Activated B cell treated with CpG ODN at 0.5 μM for 24 hours (primary cell): ENCODE measurements around the gene TDP2. TPM values are rescaled to one million over a fixed set of nuclear protein-coding genes. Genes with fewer than 3 reads are reported as not detected.
A peak's percentile ranks its signal among the peaks of the same experiment; 100 is the strongest.
"Not testable (repeated sequence)": the region's sequence is repeated elsewhere in the genome, so short reads cannot be mapped to it uniquely, and the experiment has no call there.

Experiments
- ATAC-seq: fragments of 200-7000 bp; cut with Tn5 transposase; one replicate; pipeline ENCODE4 v1.10.0; 2021; ENCODE audit warnings: low read depth, mild to moderate bottlenecking, moderate library complexity
- CTCF ChIA-PET: fragments of 350-600 bp; sonication (Branson Sonifier 250); formaldehyde crosslinking; loops from one replicate; lab custom pipeline; 2021; ENCODE audit warnings: antibody characterized with exemption; lab: Charles Lee
- POLR2A ChIA-PET: fragments of 350-600 bp; sonication (Branson Sonifier 250); formaldehyde crosslinking; loops from one replicate; lab custom pipeline; 2021; ENCODE audit warnings: antibody characterized with exemption; lab: Charles Lee
- DNase-seq: peaks from one replicate; pipeline ENCODE4 v3.0.0; 2022
- H3K27ac Mint-ChIP-seq: one replicate; pipeline ENCODE4 v1.8.0; 2020; ENCODE audit warnings: mixed read lengths
- H3K27me3 Mint-ChIP-seq: one replicate; pipeline ENCODE4 v1.8.0; 2021; ENCODE audit warnings: mixed read lengths
- H3K36me3 Mint-ChIP-seq: one replicate; pipeline ENCODE4 v1.8.0; 2021; ENCODE audit warnings: low read depth, mixed read lengths
- H3K4me1 Mint-ChIP-seq: one replicate; pipeline ENCODE4 v1.8.0; 2021; ENCODE audit warnings: mixed read lengths
- H3K4me3 Mint-ChIP-seq: one replicate; pipeline ENCODE4 v1.8.0; 2020; ENCODE audit warnings: mild to moderate bottlenecking, mixed read lengths
- H3K9me3 Mint-ChIP-seq: one replicate; pipeline ENCODE4 v1.8.0; 2020; ENCODE audit warnings: mixed read lengths
- CTCF ChIP-seq: fragments of 200-600 bp; IDR thresholded peaks from one replicate; pipeline ENCODE4 v1.8.0; 2022; ENCODE audit warnings: antibody characterized with exemption, mild to moderate bottlenecking
- intact Hi-C: fragments of 100-400 bp; cut with micrococcal nuclease; formaldehyde crosslinking; loops from one replicate; pipeline ENCODE4 v1.15.1; 2024
- total RNA-seq: library from RNA; stranded (reverse); gene quantifications from 2 replicates; pipeline ENCODE4 v1.2.3, GENCODE V29; 2022

Gene TDP2
- total RNA-seq, 1 donor from 2014 or later: 51.1 TPM

GRCh38 chr6:24648276-24648675 lies 18.4 kb downstream of the TDP2 start:
- CTCF ChIA-PET: interaction anchor here (1.5 kb wide), 1 partner anchor 69 kb away, joined by 3 read pairs; no protein-coding TSS in a partner anchor
- Mint-ChIP-seq H3K27ac (peak overlapping the region; percentile 25), H3K36me3 (peaks cover 34% of the 10 kb centered on the region), H3K27me3 (no peaks in the 10 kb centered on the region), H3K4me1 (peaks cover 30% of the 10 kb centered on the region), H3K9me3 (no peaks in the 10 kb centered on the region), H3K4me3 (no peak overlapping the region)
- DNase-seq (no peak), ATAC-seq (no peak)
- no peak for TF ChIP-seq CTCF
- intact Hi-C loops: loop anchor here (5.0 kb wide), 1 partner anchor 126 kb away; no protein-coding TSS in a partner anchor
- POLR2A ChIA-PET: interaction anchor here (1.2 kb wide), 1 partner anchor 17 kb away, joined by 3 read pairs; no protein-coding TSS in a partner anchor

GRCh38 chr6:24646771-24647170 lies 19.9 kb downstream of the TDP2 start:
- peak overlapping the region; percentile 89 for H3K4me3 Mint-ChIP-seq
- TF ChIP-seq CTCF: no peak
- intact Hi-C loops: loop anchor here (1.0 to 5.0 kb wide), 6 partner anchors 20 to 152 kb away; partner anchors contain the start of genes ALDH5A1, GMNN and TDP2
- H3K36me3 Mint-ChIP-seq: peaks cover 20% of the 10 kb centered on the region
- DNase-seq (no peak), ATAC-seq (no peak)
- H3K9me3 Mint-ChIP-seq: no peaks in the 10 kb centered on the region
- H3K27ac Mint-ChIP-seq: peak overlapping the region; percentile 91
- POLR2A ChIA-PET: interaction anchor here (0.5 to 2.1 kb wide), 3 partner anchors 19 to 79 kb away, joined by 3 to 25 read pairs (median 8); partner anchors contain the start of genes ACOT13 and TDP2
- CTCF ChIA-PET: interaction anchor here (1.7 to 1.8 kb wide), 2 partner anchors 63 to 65 kb away, joined by 6 read pairs; no protein-coding TSS in a partner anchor
- H3K27me3 Mint-ChIP-seq: no peaks in the 10 kb centered on the region
- H3K4me1 Mint-ChIP-seq: peaks cover 28% of the 10 kb centered on the region

GRCh38 chr6:24644377-24644776 lies 22.3 kb downstream of the TDP2 start:
- ChIA-PET CTCF (no interaction called here), POLR2A (interaction anchor here (0.7 kb wide), 1 partner anchor 192 kb away, joined by 4 read pairs; no protein-coding TSS in a partner anchor)
- Mint-ChIP-seq H3K27me3 (peaks cover 2% of the 10 kb centered on the region), H3K9me3 (no peaks in the 10 kb centered on the region), H3K27ac (no peak overlapping the region), H3K4me1 (peaks cover 15% of the 10 kb centered on the region), H3K4me3 (no peak overlapping the region), H3K36me3 (peaks cover 2% of the 10 kb centered on the region)
- DNase-seq (no peak), ATAC-seq (no peak)
- TF ChIP-seq CTCF: no peak
- intact Hi-C loops: no loop called here

DNA sequence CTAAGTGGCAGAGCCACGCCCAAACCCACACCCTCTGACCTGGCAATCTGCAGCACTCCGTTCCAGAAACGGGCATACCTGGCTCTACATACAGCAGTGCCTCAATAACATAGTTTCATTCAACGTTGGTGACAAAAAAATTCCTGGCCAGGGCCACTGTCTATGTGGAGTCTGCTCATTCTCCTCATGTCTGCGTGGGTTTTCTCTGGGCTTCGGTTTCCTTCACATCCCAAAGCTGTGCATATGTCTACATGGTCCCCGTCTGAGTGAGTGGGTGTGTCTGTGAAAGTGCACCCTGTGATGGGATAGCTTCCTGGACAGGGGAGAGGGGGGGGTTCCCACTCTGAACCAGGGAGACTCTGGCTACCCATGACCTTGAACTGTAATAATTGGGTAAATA lies 22.8 kb downstream of the TDP2 start:
- no peak for TF ChIP-seq CTCF
- Mint-ChIP-seq H3K4me1 (peaks cover 13% of the 10 kb centered on the region), H3K27me3 (peaks cover 2% of the 10 kb centered on the region), H3K27ac (no peak overlapping the region), H3K36me3 (peaks cover 2% of the 10 kb centered on the region), H3K9me3 (peaks cover 2% of the 10 kb centered on the region), H3K4me3 (no peak overlapping the region)
- intact Hi-C loops: no loop called here
- no peak for ATAC-seq
- DNase-seq: no peak
- POLR2A ChIA-PET: no interaction called here
- CTCF ChIA-PET: no interaction called here

DNA sequence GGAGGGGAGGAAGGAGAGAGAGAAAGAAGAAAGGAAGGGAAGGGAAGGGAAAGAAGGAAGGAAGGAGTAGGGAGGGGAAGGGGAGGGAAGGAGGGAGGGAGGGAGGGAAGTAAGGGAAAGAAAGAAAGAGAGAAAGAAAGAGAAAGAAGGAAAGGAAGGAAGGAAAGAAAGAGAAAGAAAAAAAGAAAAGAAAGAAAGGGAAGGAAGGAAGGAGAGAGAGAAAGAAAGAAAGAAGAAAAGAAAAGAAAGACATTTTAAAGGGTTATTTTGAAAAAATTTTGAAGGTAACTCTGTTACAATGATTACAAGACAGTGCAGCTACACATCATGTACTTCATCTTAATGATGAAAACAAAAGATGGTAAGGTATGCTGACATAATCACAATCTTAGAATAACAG lies 24.6 kb downstream of the TDP2 start:
- no peak overlapping the region for H3K27ac Mint-ChIP-seq
- CTCF ChIA-PET: no interaction called here
- peaks cover 3% of the 10 kb centered on the region for H3K9me3 Mint-ChIP-seq
- ATAC-seq (no peak), DNase-seq (no peak)
- intact Hi-C loops: no loop called here
- peaks cover 2% of the 10 kb centered on the region for H3K36me3 Mint-ChIP-seq
- peaks cover 13% of the 10 kb centered on the region for H3K4me1 Mint-ChIP-seq
- H3K27me3 Mint-ChIP-seq: peaks cover 4% of the 10 kb centered on the region
- POLR2A ChIA-PET: no interaction called here
- H3K4me3 Mint-ChIP-seq: no peak overlapping the region
- TF ChIP-seq CTCF: no peak

DNA sequence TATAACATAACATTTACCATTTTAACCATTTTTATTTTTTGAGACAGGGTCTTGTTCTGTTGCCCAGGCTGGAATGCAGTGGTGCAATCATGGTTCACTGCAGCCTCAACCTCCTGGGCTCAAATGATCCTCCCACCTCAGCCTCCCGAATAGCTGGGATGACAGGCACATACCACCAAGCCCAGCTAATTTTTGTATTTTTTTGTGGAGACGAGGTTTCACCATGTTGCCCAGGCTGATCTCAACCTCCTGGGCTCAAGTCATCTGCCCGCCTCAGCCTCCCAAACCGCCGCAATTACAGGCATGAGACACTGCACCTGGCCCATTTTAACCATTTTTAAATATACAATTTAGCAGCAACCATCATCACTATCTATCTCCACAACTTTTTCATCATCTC lies 26.1 kb downstream of the TDP2 start:
- ATAC-seq, CTCF ChIA-PET, H3K36me3 Mint-ChIP-seq, DNase-seq, H3K27ac Mint-ChIP-seq, H3K27me3 Mint-ChIP-seq, H3K4me1 Mint-ChIP-seq, intact Hi-C loops, H3K4me3 Mint-ChIP-seq, POLR2A ChIA-PET, H3K9me3 Mint-ChIP-seq: not testable (repeated sequence)
